ENCODE results near the gene KRTAP10-8.
"Not testable (repeated sequence)": the region's sequence is repeated elsewhere in the genome, so short reads cannot be mapped to it uniquely, and the experiment has no call there.

KRTAP10-8 gene

GRCh38 chr21:44630440-44630839 lies 18.6 kb downstream of the KRTAP10-8 start:
- TF ChIP-seq CTCF (IDR thresholded peaks at IDR 0.05; ENCODE audit: borderline replicate concordance, control extremely low read depth, extremely low read depth, insufficient read depth, missing control alignments): no peak
- in situ Hi-C loops (cut with MboI; ENCODE audit: low sequenced_read_pairs, unreplicated experiment): no loop called here
- DNase-seq (ENCODE audit: low spot score): no peak

- no peak for TF ChIP-seq CTCF (IDR thresholded peaks at IDR 0.05; ENCODE audit: borderline replicate concordance, control extremely low read depth, extremely low read depth, insufficient read depth, missing control alignments)
- in situ Hi-C loops (cut with MboI; ENCODE audit: low sequenced_read_pairs, unreplicated experiment): no loop called here
- DNase-seq (ENCODE audit: low spot score): no peak
Measured at GRCh38 chr21:44632067-44632466, 20.2 kb downstream of the KRTAP10-8 start.

- no peak for DNase-seq (ENCODE audit: low spot score)
- TF ChIP-seq CTCF (IDR thresholded peaks at IDR 0.05; ENCODE audit: borderline replicate concordance, control extremely low read depth, extremely low read depth, insufficient read depth, missing control alignments): no peak
- in situ Hi-C loops (cut with MboI; ENCODE audit: low sequenced_read_pairs, unreplicated experiment): no loop called here
Measured at GRCh38 chr21:44636209-44637017, 24.5 kb downstream of the KRTAP10-8 start.

- no peak for TF ChIP-seq CTCF (IDR thresholded peaks at IDR 0.05; ENCODE audit: borderline replicate concordance, control extremely low read depth, extremely low read depth, insufficient read depth, missing control alignments)
- no peak for DNase-seq (ENCODE audit: low spot score)
Measured at GRCh38 chr21:44637018-44637850, 25.4 kb downstream of the KRTAP10-8 start, which contains the start of gene KRTAP10-10. Gene KRTAP10-10 (plus strand): TSS chr21:44637356. CDS start chr21:44637418, 62 bp downstream.

GRCh38 chr21:44637851-44638348 lies 26.0 kb downstream of the KRTAP10-8 start:
- DNase-seq (ENCODE audit: low spot score); in situ Hi-C loops (cut with MboI; ENCODE audit: low sequenced_read_pairs, unreplicated experiment): not testable (repeated sequence)

More at GRCh38 chr21:44637018-44637850, 25.4 kb downstream of the KRTAP10-8 start, which contains the start of gene KRTAP10-10:
- in situ Hi-C loops (cut with MboI; ENCODE audit: low sequenced_read_pairs, unreplicated experiment): no loop called here

GRCh38 chr21:44638506-44639330 lies 26.8 kb downstream of the KRTAP10-8 start:
- in situ Hi-C loops (cut with MboI; ENCODE audit: low sequenced_read_pairs, unreplicated experiment); DNase-seq (ENCODE audit: low spot score): not testable (repeated sequence)

- in situ Hi-C loops (cut with MboI; ENCODE audit: low sequenced_read_pairs, unreplicated experiment): no loop called here
- TF ChIP-seq CTCF (IDR thresholded peaks at IDR 0.05; ENCODE audit: borderline replicate concordance, control extremely low read depth, extremely low read depth, insufficient read depth, missing control alignments): no peak
- DNase-seq (ENCODE audit: low spot score): no peak
Measured at GRCh38 chr21:44639331-44639655, 27.4 kb downstream of the KRTAP10-8 start.
